SK-N-SH (cell line): ENCODE data around the gene VIPR2. TPM values are rescaled to one million over a fixed set of nuclear protein-coding genes. Genes with fewer than 3 reads are reported as not detected.

Experiments
- CTCF ChIA-PET: fragments of 300-600, 350-600 bp; formaldehyde crosslinking; extraction: SDS; loops from one replicate; lab custom pipeline; 2021; lab: Yijun Ruan, JAX
- POLR2A ChIA-PET: fragments of 350-600 bp; sonication (Branson Sonifier 250); formaldehyde crosslinking; extraction: SDS; loops from one replicate; lab custom pipeline; 2020; ENCODE audit warnings: antibody characterized with exemption, inconsistent platforms; lab: Yijun Ruan, JAX
- DNase-seq: peaks from one replicate; pipeline ENCODE4 v3.0.0; 2012
- H2AFZ ChIP-seq: fragments of 200-600 bp; sonication (generic); 2 replicates; pipeline ENCODE4 v1.8.1; 2016; ENCODE audit warnings: antibody characterized with exemption, mild to moderate bottlenecking, low read depth
- H3F3A ChIP-seq: fragments of 200-600 bp; sonication (generic); replicated peaks from 2 replicates; pipeline ENCODE3; 2016; ENCODE audit warnings: antibody characterized with exemption, mild to moderate bottlenecking; ENCODE audit not compliant: insufficient read depth
- H3K27ac ChIP-seq, 2 experiments: fragments of 200-500 bp in 1 of 2; fragments of 200-600 bp in 1 of 2; sonication (Bioruptor generic) in 1 of 2; sonication (generic), shearing (Covaris generic) in 1 of 2; 2 replicates each; pipeline versions ENCODE4 v1.5.1 to v1.6.1; 2014 to 2016; ENCODE audit warnings: low read depth in 2 of 2, inconsistent platforms in 1 of 2, low read length in 1 of 2, mild to moderate bottlenecking in 1 of 2, mixed read lengths in 1 of 2
- H3K27me3 ChIP-seq: fragments of 200-600 bp; sonication (generic), shearing (Covaris generic); 2 replicates; pipeline ENCODE4 v1.6.1; 2016; ENCODE audit warnings: mixed run types; ENCODE audit not compliant: insufficient read depth
- H3K36me3 ChIP-seq, 2 experiments: fragments of 200-500 bp in 1 of 2; fragments of 200-600 bp in 1 of 2; sonication (Bioruptor generic) in 1 of 2; sonication (generic) in 1 of 2; replicated peaks in 1 of 2; 2 replicates each; pipeline versions ENCODE3 to v1.5.1; 2014 to 2016; ENCODE audit warnings: low read length in 1 of 2, mild to moderate bottlenecking in 1 of 2; ENCODE audit not compliant: insufficient read depth in 2 of 2, control insufficient read depth in 1 of 2
- H3K4me1 ChIP-seq, 2 experiments: fragments of 200-500 bp in 1 of 2; fragments of 200-600 bp in 1 of 2; sonication (Bioruptor generic) in 1 of 2; sonication (generic), shearing (Covaris generic) in 1 of 2; 2 replicates each; pipeline versions ENCODE4 v1.5.1 to v1.6.1; 2014 to 2016; ENCODE audit warnings: low read depth in 1 of 2, low read length in 1 of 2, mixed run types in 1 of 2; ENCODE audit not compliant: insufficient read depth in 2 of 2, control insufficient read depth in 1 of 2
- H3K4me2 ChIP-seq: fragments of 200-600 bp; sonication (generic), shearing (Covaris generic); 2 replicates; pipeline ENCODE4 v1.6.1; 2017; ENCODE audit warnings: mixed run types
- H3K4me3 ChIP-seq, 2 experiments: fragments of 200-500 bp in 1 of 2; fragments of 200-600 bp in 1 of 2; sonication (Bioruptor generic) in 1 of 2; sonication (generic), shearing (Covaris generic) in 1 of 2; 2 replicates each; pipeline versions ENCODE4 v1.5.1 to v1.8.1; 2014 to 2016; ENCODE audit warnings: low read depth in 2 of 2, inconsistent platforms in 1 of 2, low read length in 1 of 2, mild to moderate bottlenecking in 1 of 2, mixed read lengths in 1 of 2, moderate library complexity in 1 of 2
- H3K79me2 ChIP-seq: fragments of 200-600 bp; sonication (generic); 2 replicates; pipeline ENCODE4 v1.8.1; 2017; ENCODE audit warnings: mild to moderate bottlenecking; ENCODE audit not compliant: insufficient read depth
- H3K9ac ChIP-seq: fragments of 200-600 bp; sonication (generic); 2 replicates; pipeline ENCODE4 v1.6.1; 2017; ENCODE audit warnings: mixed run types
- H3K9me2 ChIP-seq: fragments of 200-600 bp; sonication (generic); 2 replicates; pipeline ENCODE4 v1.6.1; 2017; ENCODE audit warnings: mixed run types
- H3K9me3 ChIP-seq: fragments of 200-600 bp; sonication (generic); 2 replicates; pipeline ENCODE4 v1.6.1; 2017; ENCODE audit warnings: mixed run types, mild to moderate bottlenecking, moderate library complexity
- H4K20me1 ChIP-seq: fragments of 200-600 bp; sonication (generic); 2 replicates; pipeline ENCODE4 v1.6.1; 2017; ENCODE audit warnings: mild to moderate bottlenecking, mixed run types; ENCODE audit not compliant: insufficient read depth
- CHD2 ChIP-seq: fragments of 150-350 bp; IDR thresholded peaks from 2 replicates; pipeline ENCODE4 v1.6.1; 2018; ENCODE audit warnings: low read length; ENCODE audit not compliant: partially characterized antibody
- EZH2phosphoT487 ChIP-seq: fragments of 200-600 bp; sonication (generic); IDR thresholded peaks from 2 replicates; pipeline ENCODE4 v1.6.1; 2017; ENCODE audit warnings: low read depth, mixed run types, mild to moderate bottlenecking, antibody characterized with exemption, moderate library complexity, borderline replicate concordance
- JUND ChIP-seq: IDR thresholded peaks from 2 replicates; pipeline ENCODE4 v1.4.0; 2012
- MAX ChIP-seq: IDR thresholded peaks from 2 replicates; pipeline ENCODE4 v1.4.0; 2012; ENCODE audit warnings: low read depth
- MXI1 ChIP-seq: IDR thresholded peaks from 2 replicates; pipeline ENCODE4 v1.6.1; 2012; ENCODE audit warnings: mild to moderate bottlenecking, low read depth, low read length, improper control_type of control experiment
- RAD21 ChIP-seq: IDR thresholded peaks from 2 replicates; pipeline ENCODE4 v1.6.1; 2012; ENCODE audit warnings: mild to moderate bottlenecking, low read length
- SIN3A ChIP-seq: IDR thresholded peaks from 2 replicates; pipeline ENCODE4 v1.6.1; 2012; ENCODE audit warnings: low read depth, mild to moderate bottlenecking, low read length, moderate library complexity, borderline replicate concordance
- TCF12 ChIP-seq: IDR thresholded peaks from 2 replicates; pipeline ENCODE4 v1.4.0; 2012
- TEAD4 ChIP-seq: IDR thresholded peaks from 2 replicates; pipeline ENCODE4 v1.4.0; 2012; ENCODE audit warnings: mild to moderate bottlenecking, borderline replicate concordance; ENCODE audit not compliant: insufficient read depth
- USF2 ChIP-seq: fragments of 150-350 bp; IDR thresholded peaks from 2 replicates; pipeline ENCODE4 v1.6.1; 2017; ENCODE audit warnings: antibody characterized with exemption, low read length, low read depth, borderline replicate concordance
- YY1 ChIP-seq: IDR thresholded peaks from 2 replicates; pipeline ENCODE4 v1.4.0; 2012; ENCODE audit warnings: low read depth, mild to moderate bottlenecking
- WGBS: methylation state at CpG from one replicate; pipeline ENCODE4 v1.1.6; 2017; ENCODE audit warnings: low lambda C conversion rate; 5-methylcytosine and 5-hydroxymethylcytosine counted together
- polyA plus RNA-seq, 3 experiments: library from polyadenylated mRNA; depleted of rRNA; stranded (reverse); fragments of >200 nt; gene quantifications; 2 replicates each; pipeline ENCODE4 v1.2.3, GENCODE V29; 2012
- TF ChIP-seq, protein P1 (sequence below): fragments of 200-600 bp; sonication (generic); IDR thresholded peaks from 2 replicates; pipeline ENCODE4 v1.6.1; 2017; ENCODE audit warnings: antibody characterized with exemption, mild to moderate bottlenecking, moderate library complexity
- TF ChIP-seq, protein P2 (sequence below): IDR thresholded peaks from 2 replicates; pipeline ENCODE4 v1.4.0; 2012; ENCODE audit warnings: low read depth, borderline replicate concordance

The VIPR2 gene
- polyA plus RNA-seq, 1 of the 3 experiments (the other 2 are of a cell fraction): not detected

- TF ChIP-seq, protein P1, sequence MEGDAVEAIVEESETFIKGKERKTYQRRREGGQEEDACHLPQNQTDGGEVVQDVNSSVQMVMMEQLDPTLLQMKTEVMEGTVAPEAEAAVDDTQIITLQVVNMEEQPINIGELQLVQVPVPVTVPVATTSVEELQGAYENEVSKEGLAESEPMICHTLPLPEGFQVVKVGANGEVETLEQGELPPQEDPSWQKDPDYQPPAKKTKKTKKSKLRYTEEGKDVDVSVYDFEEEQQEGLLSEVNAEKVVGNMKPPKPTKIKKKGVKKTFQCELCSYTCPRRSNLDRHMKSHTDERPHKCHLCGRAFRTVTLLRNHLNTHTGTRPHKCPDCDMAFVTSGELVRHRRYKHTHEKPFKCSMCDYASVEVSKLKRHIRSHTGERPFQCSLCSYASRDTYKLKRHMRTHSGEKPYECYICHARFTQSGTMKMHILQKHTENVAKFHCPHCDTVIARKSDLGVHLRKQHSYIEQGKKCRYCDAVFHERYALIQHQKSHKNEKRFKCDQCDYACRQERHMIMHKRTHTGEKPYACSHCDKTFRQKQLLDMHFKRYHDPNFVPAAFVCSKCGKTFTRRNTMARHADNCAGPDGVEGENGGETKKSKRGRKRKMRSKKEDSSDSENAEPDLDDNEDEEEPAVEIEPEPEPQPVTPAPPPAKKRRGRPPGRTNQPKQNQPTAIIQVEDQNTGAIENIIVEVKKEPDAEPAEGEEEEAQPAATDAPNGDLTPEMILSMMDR: no peak
- TF ChIP-seq USF2 (no peak), TCF12 (no peak), JUND (no peak), EZH2phosphoT487 (no peak)
- TF ChIP-seq, all 33 proteins: peak for 0
Observed at GRCh38 chr7:159066816-159067575, 77.7 kb downstream of the VIPR2 start (continued).

GRCh38 chr7:159065852-159066480, 78.7 kb downstream of the VIPR2 start:
- no peak for DNase-seq
- POLR2A ChIA-PET: no interaction called here
- no peak overlapping the region for H2AFZ ChIP-seq
- TF ChIP-seq YY1: no peak
- no peak for TF ChIP-seq TCF12
- no peak for TF ChIP-seq TEAD4
- no peak for TF ChIP-seq SIN3A
- TF ChIP-seq RAD21: no peak
- TF ChIP-seq, protein P2, sequence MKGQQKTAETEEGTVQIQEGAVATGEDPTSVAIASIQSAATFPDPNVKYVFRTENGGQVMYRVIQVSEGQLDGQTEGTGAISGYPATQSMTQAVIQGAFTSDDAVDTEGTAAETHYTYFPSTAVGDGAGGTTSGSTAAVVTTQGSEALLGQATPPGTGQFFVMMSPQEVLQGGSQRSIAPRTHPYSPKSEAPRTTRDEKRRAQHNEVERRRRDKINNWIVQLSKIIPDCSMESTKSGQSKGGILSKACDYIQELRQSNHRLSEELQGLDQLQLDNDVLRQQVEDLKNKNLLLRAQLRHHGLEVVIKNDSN: no peak
- TF ChIP-seq JUND: no peak
- TF ChIP-seq CHD2: no peak
- TF ChIP-seq MXI1: no peak
- no peak for TF ChIP-seq MAX
- TF ChIP-seq, all 33 proteins: peak for 0
- H4K20me1 ChIP-seq: no peaks in the 10 kb centered on the region
- no peaks in the 10 kb centered on the region for H3K9me2 ChIP-seq
- no peaks in the 10 kb centered on the region for H3K27me3 ChIP-seq
- H3F3A ChIP-seq: no peaks in the 10 kb centered on the region
- H3K4me3 ChIP-seq: no peak overlapping the region
- H3K27ac ChIP-seq: no peak overlapping the region
- CTCF ChIA-PET: interaction anchor here (1.2 kb wide), 1 partner anchor 9 kb away, joined by 3 read pairs; no protein-coding TSS in a partner anchor
- no peak overlapping the region for H3K4me2 ChIP-seq
- H3K36me3 ChIP-seq: no peaks in the 10 kb centered on the region
- peaks cover 0 to 7% of the 10 kb centered on the region in 2 experiments; a peak in 1 of 4 replicates for H3K4me1 ChIP-seq
- 58% methylated on average over 26 of the region's 26 CpGs for WGBS
- no peak overlapping the region for H3K9ac ChIP-seq
- no peaks in the 10 kb centered on the region for H3K79me2 ChIP-seq
- no peaks in the 10 kb centered on the region for H3K9me3 ChIP-seq
